Karpas-422 (cell line): ENCODE data around the gene GALNT18. TPM values are rescaled to one million over a fixed set of nuclear protein-coding genes. Genes with fewer than 3 reads are reported as not detected.
A peak's percentile ranks its signal among the peaks of the same experiment; 100 is the strongest.

Source experiments
- DNase-seq: peaks from one replicate; pipeline ENCODE4 v3.0.0-alpha.2; 2015
- H2AFZ ChIP-seq: fragments of 200-600 bp; sonication (generic); 2 replicates; pipeline ENCODE4 v1.6.1; 2014; ENCODE audit warnings: antibody characterized with exemption, low read length, mixed read lengths
- H3K27ac ChIP-seq: fragments of 200-600 bp; sonication (generic); 2 replicates; pipeline ENCODE4 v1.5.1; 2014; ENCODE audit warnings: mild to moderate bottlenecking, low read length, moderate library complexity
- H3K27me3 ChIP-seq: fragments of 200-600 bp; sonication (generic); 2 replicates; pipeline ENCODE4 v1.6.1; 2014; ENCODE audit warnings: low read length, mixed read lengths
- H3K36me3 ChIP-seq: fragments of 200-600 bp; sonication (generic); 2 replicates; pipeline ENCODE4 v1.6.1; 2014; ENCODE audit warnings: low read length, mixed read lengths; ENCODE audit not compliant: insufficient read depth
- H3K4me1 ChIP-seq: fragments of 200-600 bp; sonication (generic); 2 replicates; pipeline ENCODE4 v1.6.1; 2014; ENCODE audit warnings: mild to moderate bottlenecking, low read length, mixed read lengths
- H3K4me2 ChIP-seq: fragments of 200-600 bp; sonication (generic); 2 replicates; pipeline ENCODE4 v1.6.1; 2014; ENCODE audit warnings: low read length, low read depth, mild to moderate bottlenecking; ENCODE audit not compliant: poor library complexity, severe bottlenecking
- H3K4me3 ChIP-seq: fragments of 200-600 bp; sonication (generic); 2 replicates; pipeline ENCODE4 v1.5.1; 2014; ENCODE audit warnings: mild to moderate bottlenecking, antibody characterized with exemption, low read length, mixed read lengths
- H3K79me2 ChIP-seq: fragments of 200-600 bp; sonication (generic); 2 replicates; pipeline ENCODE4 v1.6.1; 2014; ENCODE audit warnings: mild to moderate bottlenecking, low read length, mixed read lengths
- H3K9ac ChIP-seq: fragments of 200-600 bp; sonication (generic); 2 replicates; pipeline ENCODE4 v1.6.0; 2014; ENCODE audit warnings: low read length
- H3K9me2 ChIP-seq: fragments of 200-600 bp; sonication (generic), shearing (Covaris generic); replicated peaks from 2 replicates; pipeline ENCODE4 v1.6.0; 2014; ENCODE audit warnings: mild to moderate bottlenecking, low read length, moderate library complexity; ENCODE audit not compliant: insufficient read depth
- H3K9me3 ChIP-seq: fragments of 300-700, 200-600 bp; sonication (generic); 2 replicates; pipeline ENCODE4 v1.6.1; 2014; ENCODE audit warnings: low read length, mixed read lengths
- H4K20me1 ChIP-seq: fragments of 200-600 bp; sonication (generic); 2 replicates; pipeline ENCODE4 v1.6.1; 2014; ENCODE audit warnings: mild to moderate bottlenecking, antibody characterized with exemption, low read length, low read depth; ENCODE audit not compliant: insufficient read depth
- total RNA-seq: library from RNA; depleted of rRNA; stranded (reverse); fragments of >200 nt; shearing (Covaris generic); gene quantifications from 2 replicates; pipeline ENCODE4 v1.2.3, GENCODE V29; 2014; ENCODE audit warnings: low replicate concordance

Gene GALNT18
- total RNA-seq, 1 experiment from 2014 or later, result not detected

GRCh38 chr11:11243590-11244469 lies 378.0 kb downstream of the GALNT18 start:
- peak overlapping the region; percentile 36; the same call in 1 of the 2 replicates for H3K4me3 ChIP-seq
- peaks cover 51% of the 10 kb centered on the region for H3K4me1 ChIP-seq
- peak overlapping the region; percentile 37 for H2AFZ ChIP-seq
- no peaks in the 10 kb centered on the region for H3K79me2 ChIP-seq
- H3K9ac ChIP-seq, result peak overlapping the region; percentile 52
- no peaks in the 10 kb centered on the region for H3K9me2 ChIP-seq
- no peaks in the 10 kb centered on the region for H3K9me3 ChIP-seq
- no peaks in the 10 kb centered on the region for H3K36me3 ChIP-seq
- H4K20me1 ChIP-seq, result no peaks in the 10 kb centered on the region
- peak; percentile 90 for DNase-seq
- H3K4me2 ChIP-seq, result peak overlapping the region; percentile 68
- H3K27me3 ChIP-seq, result no peaks in the 10 kb centered on the region
- H3K27ac ChIP-seq, result peak overlapping the region; percentile 76

- H3K27me3 ChIP-seq, result no peaks in the 10 kb centered on the region
- H2AFZ ChIP-seq, result peak overlapping the region; percentile 37
- no peaks in the 10 kb centered on the region for H4K20me1 ChIP-seq
- H3K79me2 ChIP-seq, result no peaks in the 10 kb centered on the region
- no peaks in the 10 kb centered on the region for H3K36me3 ChIP-seq
- peak overlapping the region; percentile 68 for H3K4me2 ChIP-seq
- peak overlapping the region; percentile 76 for H3K27ac ChIP-seq
- H3K9me3 ChIP-seq, result no peaks in the 10 kb centered on the region
- no peaks in the 10 kb centered on the region for H3K9me2 ChIP-seq
- peak overlapping the region; percentile 52 for H3K9ac ChIP-seq
- peak overlapping the region; percentile 36; the same call in 1 of the 2 replicates for H3K4me3 ChIP-seq
- H3K4me1 ChIP-seq, result peaks cover 51% of the 10 kb centered on the region
- DNase-seq, result no peak
Measured at GRCh38 chr11:11243209-11243589, 378.6 kb downstream of the GALNT18 start.

GRCh38 chr11:11241284-11241683 lies 380.5 kb downstream of the GALNT18 start:
- Histone ChIP-seq H3K9me3 (no peaks in the 10 kb centered on the region), H3K4me1 (peaks cover 54% of the 10 kb centered on the region), H3K4me2 (no peak overlapping the region), H3K36me3 (no peaks in the 10 kb centered on the region), H3K27ac (no peak overlapping the region), H3K79me2 (no peaks in the 10 kb centered on the region), H2AFZ (no peak overlapping the region), H4K20me1 (no peaks in the 10 kb centered on the region), H3K9ac (no peak overlapping the region), H3K9me2 (no peaks in the 10 kb centered on the region), H3K27me3 (no peaks in the 10 kb centered on the region), H3K4me3 (no peak overlapping the region)
- DNase-seq, result no peak

DNA sequence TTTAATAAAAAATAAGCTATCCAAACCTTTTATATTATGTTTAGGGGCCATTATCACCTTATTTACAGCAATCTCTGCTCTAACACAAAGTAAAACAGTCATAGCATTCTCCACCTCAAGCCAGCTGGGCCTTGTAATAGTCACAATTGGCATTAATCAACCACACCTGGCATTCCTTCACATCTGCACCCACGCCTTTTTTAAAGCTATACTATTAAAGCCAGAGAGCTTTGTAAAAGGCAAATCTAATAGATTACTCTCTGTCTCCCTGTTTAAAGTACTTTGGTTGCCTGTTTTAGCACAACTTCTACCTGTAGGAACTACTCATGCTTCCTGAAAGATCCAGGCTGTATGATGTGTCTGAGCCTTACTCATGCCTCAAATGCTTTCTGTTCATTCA lies 381.8 kb downstream of the GALNT18 start:
- Histone ChIP-seq H3K36me3 (no peaks in the 10 kb centered on the region), H2AFZ (no peak overlapping the region), H3K4me3 (no peak overlapping the region), H3K9me3 (no peaks in the 10 kb centered on the region), H4K20me1 (no peaks in the 10 kb centered on the region), H3K27me3 (no peaks in the 10 kb centered on the region), H3K4me2 (no peak overlapping the region), H3K9me2 (no peaks in the 10 kb centered on the region), H3K79me2 (no peaks in the 10 kb centered on the region), H3K27ac (no peak overlapping the region), H3K9ac (no peak overlapping the region), H3K4me1 (peaks cover 46% of the 10 kb centered on the region)
- no peak for DNase-seq

GRCh38 chr11:11237070-11237832 lies 384.6 kb downstream of the GALNT18 start:
- H3K79me2 ChIP-seq, result no peaks in the 10 kb centered on the region
- H3K27ac ChIP-seq, result no peak overlapping the region
- H3K4me2 ChIP-seq, result no peak overlapping the region
- H3K36me3 ChIP-seq, result no peaks in the 10 kb centered on the region
- no peak overlapping the region for H2AFZ ChIP-seq
- H3K9me2 ChIP-seq, result no peaks in the 10 kb centered on the region
- DNase-seq, result no peak
- no peaks in the 10 kb centered on the region for H3K27me3 ChIP-seq
- H3K9me3 ChIP-seq, result no peaks in the 10 kb centered on the region
- no peak overlapping the region for H3K9ac ChIP-seq
- H3K4me1 ChIP-seq, result peaks cover 31% of the 10 kb centered on the region
- H3K4me3 ChIP-seq, result no peak overlapping the region
- H4K20me1 ChIP-seq, result no peaks in the 10 kb centered on the region

GRCh38 chr11:11236498-11237059 lies 385.2 kb downstream of the GALNT18 start:
- no peaks in the 10 kb centered on the region for H3K36me3 ChIP-seq
- H2AFZ ChIP-seq, result 0 out of 2 replicates have a peak overlapping the region, but pooled peaks have one; percentile 32
- H3K4me2 ChIP-seq, result no peak overlapping the region
- no peak overlapping the region for H3K27ac ChIP-seq
- DNase-seq, result no peak
- H3K9ac ChIP-seq, result no peak overlapping the region
- no peaks in the 10 kb centered on the region for H3K9me3 ChIP-seq
- no peaks in the 10 kb centered on the region for H3K79me2 ChIP-seq
- no peaks in the 10 kb centered on the region for H3K9me2 ChIP-seq
- H3K27me3 ChIP-seq, result no peaks in the 10 kb centered on the region
- no peak overlapping the region for H3K4me3 ChIP-seq
- H4K20me1 ChIP-seq, result no peaks in the 10 kb centered on the region
- peaks cover 36% of the 10 kb centered on the region for H3K4me1 ChIP-seq

- Histone ChIP-seq H3K27me3 (no peaks in the 10 kb centered on the region), H2AFZ (no peak overlapping the region), H3K9me2 (no peaks in the 10 kb centered on the region), H3K9ac (no peak overlapping the region), H3K4me1 (peaks cover 32% of the 10 kb centered on the region), H3K4me2 (no peak overlapping the region), H3K9me3 (no peaks in the 10 kb centered on the region), H3K79me2 (no peaks in the 10 kb centered on the region), H3K27ac (no peak overlapping the region), H4K20me1 (no peaks in the 10 kb centered on the region), H3K4me3 (no peak overlapping the region), H3K36me3 (no peaks in the 10 kb centered on the region)
- no peak for DNase-seq
Measured at GRCh38 chr11:11231763-11232162, 390.0 kb downstream of the GALNT18 start.
